GM21723 (cell line): ENCODE data around the gene CBY1.

Source experiments
- ATAC-seq: cut with Tn5 transposase; IDR thresholded peaks from one replicate; pipeline ENCODE4 v1.9.1; 2021; ENCODE audit warnings: mild to moderate bottlenecking, moderate library complexity; ENCODE audit not compliant: unreplicated experiment

CBY1 gene

DNA sequence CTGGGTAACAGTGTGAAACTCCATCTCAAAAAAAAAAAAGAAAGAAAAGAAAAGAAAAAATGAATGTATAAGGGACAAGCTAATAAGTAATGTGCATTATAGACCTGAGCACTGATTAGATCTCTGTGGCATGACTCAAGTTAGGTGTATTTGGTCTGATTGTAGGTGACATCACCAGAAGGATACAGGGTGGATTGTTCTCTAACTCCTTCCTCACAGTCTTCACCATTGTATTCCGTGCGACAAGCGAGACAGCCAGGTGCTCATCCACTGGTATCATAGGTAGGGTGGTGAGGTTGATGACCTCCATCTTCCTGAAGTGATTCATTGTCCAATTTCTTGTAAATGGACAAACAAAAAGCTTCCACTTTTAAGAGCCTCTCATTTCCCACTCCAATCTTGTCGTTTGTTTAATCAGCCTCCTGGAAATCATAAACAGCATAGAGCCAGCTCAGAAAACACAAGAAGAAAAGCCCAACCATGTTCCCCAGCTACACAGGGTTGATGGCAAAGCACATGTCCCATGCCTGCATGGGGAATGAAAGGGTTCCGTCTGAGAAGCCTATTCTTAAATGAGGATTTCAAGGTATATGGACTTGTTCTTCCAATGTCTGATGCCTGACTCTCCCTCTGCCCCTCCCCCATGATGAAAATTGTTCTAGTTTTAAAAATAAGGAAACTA lies 6.5 kb upstream of the CBY1 start:
- no peak for ATAC-seq

- no peak for ATAC-seq
Observed at GRCh38 chr22:38652859-38653258, 3.6 kb upstream of the CBY1 start.

- ATAC-seq = no peak
Observed at GRCh38 chr22:38653741-38654140, 2.7 kb upstream of the CBY1 start.

DNA sequence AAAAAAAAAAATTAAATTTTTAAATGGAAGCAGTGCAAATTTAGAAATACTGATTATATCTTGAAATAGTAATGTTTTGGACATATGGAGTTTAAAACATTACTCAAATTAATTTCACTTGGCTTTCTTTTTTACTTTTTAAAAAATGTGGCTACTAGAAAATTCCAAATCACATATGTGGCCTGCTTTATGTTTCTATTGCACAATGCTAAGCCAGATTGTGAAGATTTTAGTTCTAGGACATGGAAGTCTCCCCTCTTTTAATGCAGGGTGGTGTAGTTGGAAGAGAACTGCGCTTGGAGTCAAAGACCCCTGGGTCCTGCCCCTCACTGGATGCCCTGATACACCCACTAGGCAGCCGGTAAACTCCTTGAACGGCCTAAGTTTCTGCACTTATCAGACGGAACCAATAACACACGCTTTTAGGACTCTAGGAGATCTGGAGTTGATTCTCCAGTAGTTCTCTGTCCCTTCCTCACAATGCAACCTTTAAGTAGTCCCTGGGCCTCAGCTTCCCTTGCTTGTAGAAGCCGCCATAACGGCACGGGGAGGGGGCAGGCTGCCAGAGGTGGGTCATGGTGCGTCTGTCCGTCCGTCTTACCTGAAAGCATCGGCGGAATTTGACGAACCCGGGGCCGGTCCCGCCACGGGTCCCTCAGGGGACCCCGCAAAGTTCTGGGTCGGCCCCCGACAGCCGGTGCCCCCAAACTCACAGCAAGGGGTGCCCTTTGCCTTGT lies 751 bp upstream of the CBY1 start:
- ATAC-seq = no peak

- peak; percentile 41 for ATAC-seq
Observed at GRCh38 chr22:38657045-38657909, 839 bp downstream of the CBY1 start.

- no peak for ATAC-seq
Observed at GRCh38 chr22:38674888-38675287, 18.4 kb downstream of the CBY1 start.

DNA sequence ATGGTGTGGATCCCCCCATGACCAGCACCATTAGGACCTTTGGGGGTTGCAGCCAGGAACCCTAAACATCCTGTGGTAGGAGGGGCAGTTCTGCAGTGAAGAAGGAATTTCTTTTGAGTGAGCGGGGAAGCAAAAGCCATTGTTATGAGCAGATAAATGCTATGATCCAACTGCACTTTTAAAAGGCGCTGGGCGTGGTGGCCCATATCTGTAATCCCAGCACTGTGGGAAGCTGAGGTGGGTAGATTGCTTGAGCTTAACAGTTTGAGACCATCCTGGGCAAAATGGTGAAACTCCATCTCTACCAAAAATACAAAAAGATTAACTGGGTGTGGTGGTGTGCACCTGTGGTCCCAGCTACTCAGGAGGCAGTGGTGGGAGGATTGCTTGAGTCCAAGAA lies 19.4 kb downstream of the CBY1 start:
- no peak for ATAC-seq

DNA sequence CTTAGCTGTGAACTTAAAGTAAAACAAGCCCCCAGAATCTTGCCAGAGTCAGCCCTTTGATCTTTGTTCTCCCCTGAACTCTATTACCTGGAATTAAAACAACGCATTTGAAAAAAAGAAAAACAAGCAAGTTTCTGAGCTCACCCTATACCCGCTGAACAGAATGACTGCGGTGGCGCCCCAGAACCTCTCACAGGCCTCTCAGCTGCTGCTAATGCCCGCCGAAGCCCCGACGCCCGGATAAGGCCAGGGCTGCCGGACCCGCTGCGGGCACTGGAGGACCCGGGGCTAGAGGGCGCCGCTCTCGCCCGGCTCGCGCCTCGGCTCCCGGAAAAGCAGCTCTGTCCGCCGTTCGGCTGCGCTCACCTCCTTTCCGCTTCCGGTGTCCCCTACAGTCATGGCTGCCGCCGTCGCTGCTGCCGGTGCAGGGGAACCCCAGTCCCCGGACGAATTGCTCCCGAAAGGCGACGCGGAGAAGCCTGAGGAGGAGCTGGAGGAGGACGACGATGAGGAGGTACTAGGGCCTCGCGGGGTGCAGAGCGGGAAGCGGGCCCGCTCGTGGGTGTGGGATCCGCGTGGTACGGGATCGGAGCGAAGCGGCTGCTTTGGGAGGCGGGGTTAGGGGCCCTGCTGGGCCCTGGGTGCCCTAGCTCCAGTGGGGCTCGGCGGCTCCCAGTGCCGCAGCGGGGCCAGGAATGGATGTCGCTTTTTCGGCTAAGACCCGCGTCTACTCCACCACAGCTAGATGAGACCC lies 25.3 kb downstream of the CBY1 start, which contains the start of gene TOMM22:
Gene TOMM22 (plus strand): TSS at position 376 of the 754 bp plus-strand sequence. CDS start 22 bp downstream, at position 398.
- peak; percentile 90 for ATAC-seq

DNA sequence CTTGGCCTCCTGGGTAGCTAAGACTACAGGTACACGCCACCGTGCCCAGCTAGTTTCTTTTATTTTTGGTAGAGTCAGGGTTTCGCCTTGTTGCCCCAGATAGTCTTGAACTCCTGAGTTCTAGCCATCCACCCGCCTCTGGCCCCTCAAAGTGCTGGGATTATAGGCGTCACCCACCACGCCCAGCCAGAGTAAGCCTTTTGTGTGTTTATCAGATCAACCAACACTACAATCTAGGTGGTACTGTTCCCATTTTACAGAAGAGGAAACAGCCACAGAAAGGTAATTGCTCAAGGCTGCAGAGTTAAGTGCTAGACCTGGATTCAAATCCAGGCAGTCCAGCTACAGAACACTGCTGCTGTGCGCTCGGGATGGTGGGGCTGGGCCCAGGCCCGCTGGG lies 28.5 kb downstream of the CBY1 start:
- no peak for ATAC-seq

GRCh38 chr22:38685761-38686160 lies 29.3 kb downstream of the CBY1 start:
- no peak for ATAC-seq

GRCh38 chr22:38689651-38690050 lies 33.2 kb downstream of the CBY1 start:
- ATAC-seq = no peak

GRCh38 chr22:38694049-38694448 lies 37.6 kb downstream of the CBY1 start:
- ATAC-seq = no peak

- no peak for ATAC-seq
Observed at GRCh38 chr22:38694940-38695339, 38.5 kb downstream of the CBY1 start.

DNA sequence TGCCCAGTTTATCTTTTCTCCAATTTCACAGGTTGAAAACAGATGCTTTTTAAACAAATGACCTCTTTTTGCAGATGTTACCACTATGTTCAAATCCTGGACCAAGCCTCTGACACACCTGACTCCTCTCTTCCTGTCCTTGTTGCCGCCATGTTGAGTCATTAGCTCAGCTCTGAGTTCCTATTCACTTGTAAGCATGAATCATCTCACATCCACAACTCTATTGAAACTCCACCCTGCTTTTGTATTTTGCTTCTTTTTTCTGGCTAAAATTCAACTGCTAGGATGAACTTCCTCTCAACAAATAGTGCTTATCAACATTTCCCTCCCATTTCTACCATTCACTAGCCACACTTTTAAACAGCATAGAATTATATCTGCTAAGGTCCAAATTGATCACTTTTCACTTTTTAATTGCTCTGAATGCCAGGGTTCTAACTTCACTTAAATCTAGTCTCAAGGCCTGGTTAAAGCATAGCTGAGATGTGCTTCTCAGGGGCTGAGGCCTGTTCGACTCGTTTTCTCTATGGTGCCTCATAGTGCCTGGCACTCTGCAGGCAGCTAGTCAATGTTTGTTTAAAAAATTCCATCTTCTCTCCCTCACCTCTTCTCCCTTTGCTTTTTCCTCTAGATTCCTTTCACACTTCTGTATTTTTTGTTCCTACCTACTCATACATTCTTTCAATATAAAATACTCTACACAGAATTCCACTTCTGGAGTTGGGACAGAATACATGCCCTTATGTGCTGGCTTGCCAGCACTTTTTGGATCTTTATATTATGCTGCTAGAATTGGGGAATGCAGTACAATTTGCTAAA lies 40.4 kb downstream of the CBY1 start:
- no peak for ATAC-seq

DNA sequence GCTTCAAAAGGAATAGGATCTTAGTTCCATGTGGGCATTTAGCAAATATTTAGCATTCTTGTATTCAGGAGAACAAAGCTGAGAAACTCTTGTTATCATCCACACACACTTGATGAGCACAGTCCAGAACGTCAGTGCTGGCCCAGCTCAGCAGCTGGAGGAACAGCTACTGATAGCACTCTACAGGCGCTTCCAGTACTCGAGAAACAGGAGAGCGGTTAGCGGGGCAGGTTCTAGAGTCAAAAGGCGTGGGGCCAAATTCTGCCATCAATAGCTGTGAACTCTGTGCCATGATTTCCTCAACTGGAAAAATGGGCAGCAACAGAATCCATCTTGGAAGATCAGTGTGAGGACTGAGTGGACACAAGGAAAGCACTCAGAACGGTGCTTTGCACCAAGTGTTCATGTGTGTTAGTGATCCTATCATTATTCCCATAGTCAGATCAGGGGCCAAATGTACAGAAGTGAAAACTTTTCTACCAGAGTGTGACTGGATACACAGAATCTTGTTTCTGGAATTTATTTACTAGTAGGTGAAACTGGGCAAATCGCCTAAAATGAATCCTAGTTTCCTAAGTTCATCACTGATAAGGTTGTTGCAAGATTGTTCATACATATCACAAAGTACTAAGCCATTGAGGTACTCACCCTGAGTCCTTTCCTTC lies 41.1 kb downstream of the CBY1 start:
- ATAC-seq = no peak

DNA sequence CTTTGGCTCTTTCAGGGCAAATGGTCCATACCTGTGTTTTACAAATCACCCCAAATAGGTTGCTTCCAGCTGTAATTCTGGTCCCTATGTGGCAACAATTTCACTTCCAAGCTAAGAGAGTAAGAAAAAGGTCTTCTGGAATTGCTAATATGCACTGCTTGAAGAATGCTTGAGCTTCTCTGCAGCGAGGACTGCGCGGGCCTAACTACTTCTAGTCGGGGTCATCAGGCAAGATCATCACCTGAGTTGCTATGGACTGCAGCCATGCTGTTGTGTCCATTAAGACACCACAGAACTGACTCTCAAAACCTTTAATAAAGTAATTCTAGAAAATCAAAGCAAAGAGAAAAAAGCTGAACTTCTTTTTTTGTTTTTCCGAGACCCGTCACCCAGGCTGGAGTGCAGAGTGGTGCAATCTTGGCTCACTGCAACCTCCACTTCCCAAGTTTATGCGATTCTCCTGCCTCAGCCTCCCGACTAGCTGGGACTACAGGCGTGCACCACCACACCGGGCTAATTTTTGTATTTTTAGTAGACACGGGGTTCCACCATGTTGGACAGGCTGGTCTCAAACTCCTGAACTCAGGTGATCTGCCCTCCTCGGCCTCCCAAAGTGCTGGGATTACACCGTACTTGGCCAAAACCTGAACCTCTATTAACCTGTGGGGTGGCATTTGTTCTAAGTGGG lies 42.1 kb downstream of the CBY1 start:
- ATAC-seq = no peak

GRCh38 chr22:38699143-38699542 lies 42.7 kb downstream of the CBY1 start:
- ATAC-seq = no peak

DNA sequence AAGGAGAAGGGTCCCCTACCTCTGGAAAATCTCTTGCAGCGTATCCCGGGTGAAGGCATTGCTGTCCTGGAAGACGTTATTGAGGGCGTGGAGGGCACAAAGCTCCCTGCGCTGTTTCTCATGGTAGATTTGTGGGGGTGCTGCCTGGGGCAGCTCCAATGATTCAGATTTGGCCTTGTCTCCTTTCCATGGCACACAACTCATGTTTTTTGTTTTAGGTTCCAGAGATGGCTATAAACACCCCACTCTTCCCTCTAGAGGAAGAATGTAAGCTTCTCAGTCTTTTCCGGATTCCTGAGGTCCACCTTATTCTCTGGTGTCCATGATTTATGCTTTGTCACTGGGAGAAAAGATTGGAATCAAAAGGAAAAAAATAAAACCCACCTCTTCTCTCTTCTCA lies 43.3 kb downstream of the CBY1 start:
- ATAC-seq = no peak

DNA sequence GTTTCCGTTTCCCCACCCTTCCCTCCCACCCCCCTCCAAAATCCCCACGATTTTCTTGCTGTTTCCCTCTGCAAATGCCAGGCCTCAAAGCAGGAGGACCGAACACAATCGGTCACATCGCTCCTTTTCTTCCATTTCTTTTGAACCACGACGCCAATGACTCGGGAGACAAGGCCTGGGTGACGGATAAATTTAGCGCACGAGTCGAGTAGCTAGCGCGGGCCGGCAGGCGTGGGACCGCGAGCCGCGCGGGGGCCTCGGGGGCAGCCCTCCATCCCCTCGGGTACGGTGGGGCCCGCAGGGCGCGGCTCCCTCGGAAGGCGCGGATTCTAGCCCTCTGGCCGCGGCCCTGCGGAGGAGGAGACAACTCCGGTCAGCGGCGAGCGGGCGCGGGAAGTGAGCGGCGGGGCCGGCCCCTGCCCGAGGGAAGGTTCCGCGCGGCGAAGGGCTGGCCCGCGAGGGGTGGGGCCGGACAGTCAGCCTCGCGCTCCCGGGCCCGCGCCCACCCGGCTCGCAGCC lies 43.9 kb downstream of the CBY1 start:
- peak; percentile 20 for ATAC-seq
